ENCODE measurements around the gene CADM2.

CADM2 gene

GRCh38 chr3:85801955-85802354 is 843.2 kb downstream of the CADM2 start:
- no peak for DNase-seq (ENCODE audit: low spot score)

DNA sequence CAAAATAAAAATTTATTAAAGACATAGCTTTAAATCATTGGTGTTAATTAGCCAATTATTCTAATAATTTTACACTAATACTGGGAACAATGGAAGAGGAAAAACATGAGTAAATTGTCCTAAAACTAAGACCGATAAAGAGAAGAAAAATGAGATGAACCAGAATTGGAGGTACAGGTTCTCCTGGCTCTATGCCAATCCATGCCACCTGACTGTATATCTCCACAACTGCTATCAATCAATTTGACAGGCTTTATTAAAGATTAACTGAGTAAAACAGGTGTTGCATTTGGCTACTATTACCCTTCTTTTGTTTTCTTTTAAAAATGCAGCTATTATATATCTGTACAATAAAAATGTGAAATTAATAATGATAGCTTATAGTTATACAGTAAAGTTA is 850.0 kb downstream of the CADM2 start:
- no peak for DNase-seq (ENCODE audit: low spot score)

- no peak for DNase-seq (ENCODE audit: low spot score)
Observed at GRCh38 chr3:85821130-85821756, 862.5 kb downstream of the CADM2 start.

- DNase-seq (ENCODE audit: low spot score), result no peak
Observed at GRCh38 chr3:85835857-85836440, 877.2 kb downstream of the CADM2 start.

- DNase-seq (ENCODE audit: low spot score), result no peak
Observed at GRCh38 chr3:85837402-85837801, 878.6 kb downstream of the CADM2 start.

- DNase-seq (ENCODE audit: low spot score), result no peak
Observed at GRCh38 chr3:85838921-85839320, 880.1 kb downstream of the CADM2 start.

- no peak for DNase-seq (ENCODE audit: low spot score)
Observed at GRCh38 chr3:85842081-85842480, 883.3 kb downstream of the CADM2 start.

- DNase-seq (ENCODE audit: low spot score), result no peak
Observed at GRCh38 chr3:85846940-85847339, 888.2 kb downstream of the CADM2 start.

- DNase-seq (ENCODE audit: low spot score), result no peak
Observed at GRCh38 chr3:85851071-85851470, 892.3 kb downstream of the CADM2 start.

DNA sequence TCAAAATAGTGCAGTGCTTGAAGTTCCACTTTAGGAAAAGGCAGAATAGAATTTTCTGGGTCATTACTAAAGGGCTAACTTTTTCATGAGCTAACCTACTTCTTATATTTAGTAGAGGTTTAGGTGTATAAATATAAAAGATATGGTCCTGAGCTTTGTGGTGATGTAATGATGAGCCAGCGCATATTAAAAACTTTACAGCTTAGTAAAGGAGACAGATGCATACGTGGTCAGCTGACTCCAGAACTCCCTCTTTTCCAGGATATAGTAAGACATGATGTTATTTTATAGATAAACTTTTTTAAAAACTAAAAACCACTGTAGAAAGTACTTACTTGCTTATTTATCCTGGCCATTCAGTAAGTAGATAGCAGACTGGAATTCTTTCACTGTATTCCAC is 895.0 kb downstream of the CADM2 start:
- no peak for DNase-seq (ENCODE audit: low spot score)

- DNase-seq (ENCODE audit: low spot score), result no peak
Observed at GRCh38 chr3:85862893-85863455, 904.2 kb downstream of the CADM2 start.

DNA sequence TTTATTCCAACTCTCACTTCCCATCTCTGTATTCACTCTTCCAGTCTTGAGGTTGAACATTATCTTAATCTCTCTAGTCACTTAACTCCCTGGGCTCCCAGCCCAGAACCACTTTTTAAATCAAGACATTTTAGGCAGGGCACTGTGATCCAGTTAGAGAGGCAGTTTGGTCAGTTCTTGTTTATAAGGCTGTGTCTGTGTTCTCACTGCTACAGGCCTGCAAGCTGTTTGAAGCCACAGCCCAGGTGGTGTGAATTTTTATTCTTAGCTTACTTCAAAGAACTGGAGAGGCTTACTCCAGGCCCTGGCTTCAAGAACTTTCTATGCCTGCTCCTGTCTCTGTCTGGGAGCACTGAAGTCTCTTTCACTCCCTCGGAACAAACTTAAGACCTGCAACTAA is 906.1 kb downstream of the CADM2 start:
- DNase-seq (ENCODE audit: low spot score), result no peak

DNA sequence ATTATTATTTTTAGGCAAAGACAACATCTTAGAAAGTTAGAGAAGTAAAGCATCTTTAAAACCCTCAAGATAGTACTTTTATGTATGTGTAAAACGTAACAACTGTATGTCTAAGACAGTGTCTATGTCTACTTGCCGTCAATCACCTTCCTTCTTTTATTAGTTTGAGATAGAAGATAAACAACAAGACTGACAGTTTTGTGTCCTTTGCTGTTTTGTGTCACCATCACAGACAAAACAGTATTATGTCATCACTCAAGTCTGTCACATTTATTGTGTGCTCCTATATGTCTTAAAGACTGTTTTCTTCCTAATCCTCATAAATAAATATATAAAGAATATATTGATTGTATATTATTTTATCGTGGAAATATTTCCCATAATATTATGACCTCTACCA is 908.3 kb downstream of the CADM2 start:
- no peak for DNase-seq (ENCODE audit: low spot score)

- DNase-seq (ENCODE audit: low spot score), result no peak
Observed at GRCh38 chr3:85875589-85875988, 916.8 kb downstream of the CADM2 start.

GRCh38 chr3:85877631-85878030 is 918.8 kb downstream of the CADM2 start:
- no peak for DNase-seq (ENCODE audit: low spot score)

DNA sequence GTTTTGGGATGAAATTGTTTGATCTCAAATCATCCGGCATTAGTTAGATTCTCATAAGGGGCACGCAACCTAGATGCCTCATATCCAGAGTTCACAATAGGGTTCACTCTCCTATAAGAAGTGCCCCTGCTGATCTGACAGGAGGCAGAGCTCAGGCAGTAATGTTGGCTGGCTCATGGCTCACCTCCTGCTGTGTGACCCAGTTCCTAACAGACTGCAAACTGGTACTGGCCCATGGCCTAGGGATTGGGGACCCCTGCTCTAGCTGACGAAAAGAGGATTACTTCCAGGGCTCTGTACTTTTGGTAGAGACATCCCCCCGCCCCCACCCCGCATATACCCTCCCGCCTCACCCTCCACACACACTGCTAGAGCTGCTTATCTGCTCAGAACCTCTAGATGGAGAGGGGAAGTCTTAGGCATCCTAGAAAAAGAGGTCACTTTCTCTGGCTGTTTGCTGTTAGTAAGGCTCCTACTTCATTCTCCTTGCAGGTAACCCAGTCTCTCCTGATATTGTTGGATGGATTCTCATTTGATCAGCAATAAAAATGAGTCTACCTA is 923.1 kb downstream of the CADM2 start:
- DNase-seq (ENCODE audit: low spot score), result no peak

GRCh38 chr3:85890043-85890555 is 931.3 kb downstream of the CADM2 start:
- DNase-seq (ENCODE audit: low spot score), result no peak

DNA sequence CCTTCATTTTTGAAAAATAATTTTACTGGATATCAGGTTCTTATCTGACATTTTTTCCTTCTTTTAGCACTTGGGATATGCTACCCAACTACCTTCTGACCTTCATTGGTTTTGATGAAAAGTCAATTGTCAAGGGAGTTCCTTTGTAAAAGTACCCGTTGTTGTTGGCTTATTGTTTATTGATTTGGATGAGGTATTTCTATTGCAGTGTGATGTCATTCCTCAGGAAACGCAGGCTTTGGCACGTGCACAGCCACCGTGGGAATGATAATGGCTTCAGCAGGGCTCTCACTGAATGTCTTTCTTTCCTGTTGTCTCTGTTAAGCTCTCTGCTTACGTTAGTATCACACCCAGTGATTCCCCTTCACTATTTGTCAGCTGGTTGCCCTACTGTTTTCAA is 944.6 kb downstream of the CADM2 start:
- DNase-seq (ENCODE audit: low spot score), result no peak

DNA sequence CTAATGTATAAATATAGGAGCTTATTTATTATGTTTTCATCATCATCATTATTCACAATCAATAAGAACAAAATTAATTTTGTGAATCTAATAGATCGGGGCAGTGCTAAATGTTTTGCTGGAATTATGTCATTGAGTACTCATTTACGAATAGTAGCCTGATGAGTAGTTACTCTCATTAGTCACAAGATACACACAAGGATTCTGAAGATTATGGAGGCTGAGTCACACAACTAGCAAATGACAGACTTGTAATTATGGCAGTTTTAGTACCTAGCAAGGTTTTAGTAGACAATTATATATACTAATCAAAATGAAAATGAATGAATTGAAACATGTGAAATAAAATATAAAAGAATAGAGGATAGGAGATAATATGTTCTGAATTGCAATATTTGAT is 954.2 kb downstream of the CADM2 start:
- no peak for DNase-seq (ENCODE audit: low spot score)

GRCh38 chr3:85922374-85922773 is 963.6 kb downstream of the CADM2 start:
- DNase-seq (ENCODE audit: low spot score), result no peak

- DNase-seq (ENCODE audit: low spot score), result no peak
Observed at GRCh38 chr3:85930718-85931117, 971.9 kb downstream of the CADM2 start.

DNA sequence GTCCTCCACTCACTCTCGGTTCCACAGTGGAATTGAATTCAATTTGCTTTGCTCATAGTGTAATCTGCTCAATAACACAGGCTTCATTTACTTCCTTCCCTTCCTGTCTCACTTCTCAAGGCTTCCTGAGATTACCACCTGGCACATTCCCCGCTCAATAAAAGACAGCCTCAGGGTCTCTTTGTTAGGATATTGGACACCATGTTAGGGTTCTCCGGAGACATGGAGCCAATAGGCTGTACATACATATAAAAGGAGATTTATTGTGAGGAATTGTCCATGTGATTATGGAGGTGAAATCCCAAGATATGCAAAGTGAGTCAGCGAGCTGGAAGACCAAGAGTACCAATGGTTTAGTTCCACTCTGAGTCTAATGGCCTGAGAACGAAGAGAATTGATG is 974.5 kb downstream of the CADM2 start:
- no peak for DNase-seq (ENCODE audit: low spot score)

GRCh38 chr3:85935171-85935570 is 976.4 kb downstream of the CADM2 start:
- DNase-seq (ENCODE audit: low spot score), result no peak

Data from hematopoietic multipotent progenitor cell treated with erythropoietin and hydrocortisone succinate and interleukin-3 and kit ligand, for 15 days (in vitro differentiated cells).